Lung (tissue), 12 donors: ENCODE results near the gene SHC3. TPM values are rescaled to one million over a fixed set of nuclear protein-coding genes. Genes with fewer than 3 reads are reported as not detected.

Experiments used
- ATAC-seq: fragments of 200-7000 bp; cut with Tn5 transposase; one replicate; pipeline ENCODE4 v1.9.1; 2020; ENCODE audit warnings: moderate number of reproducible peaks; ENCODE audit not compliant: insufficient read depth, low FRiP score
- DNase-seq, 3 donors: peaks; one replicate each; pipeline ENCODE4 v3.0.0-alpha.2; 2013 to 2017
- H3K27ac ChIP-seq, 2 donors: one replicate each; pipeline ENCODE4 v1.5.1; 2013; ENCODE audit warnings: mild to moderate bottlenecking in 2 of 2, moderate library complexity in 2 of 2, control low read depth in 1 of 2, inconsistent platforms in 1 of 2, low read depth in 1 of 2, low read length in 1 of 2
- H3K27me3 ChIP-seq, 3 donors: one replicate each; pipeline ENCODE4 v1.5.1; 2013; ENCODE audit warnings: low read length in 2 of 3; ENCODE audit not compliant: control insufficient read depth in 3 of 3, insufficient read depth in 3 of 3
- H3K36me3 ChIP-seq, 4 donors: one replicate each; pipeline ENCODE4 v1.5.1; 2013; ENCODE audit warnings: low read length in 4 of 4, mild to moderate bottlenecking in 1 of 4, moderate library complexity in 1 of 4; ENCODE audit not compliant: control insufficient read depth in 4 of 4, insufficient read depth in 4 of 4
- H3K4me1 ChIP-seq, 5 donors: one replicate each; pipeline ENCODE4 v1.5.1; 2013; ENCODE audit warnings: low read length in 5 of 5, mild to moderate bottlenecking in 2 of 5, moderate library complexity in 1 of 5; ENCODE audit not compliant: control insufficient read depth in 5 of 5, insufficient read depth in 5 of 5
- H3K4me3 ChIP-seq: one replicate; pipeline ENCODE4 v1.5.1; 2013; ENCODE audit warnings: mild to moderate bottlenecking, control low read depth, moderate library complexity
- H3K9ac ChIP-seq, 2 donors: one replicate each; pipeline ENCODE4 v1.5.1; 2013; ENCODE audit warnings: low read length in 2 of 2, control low read depth in 1 of 2; ENCODE audit not compliant: insufficient read depth in 1 of 2
- H3K9me3 ChIP-seq, 4 donors: one replicate each; pipeline ENCODE4 v1.5.1; 2013; ENCODE audit warnings: low read length in 3 of 4, mild to moderate bottlenecking in 1 of 4, moderate library complexity in 1 of 4; ENCODE audit not compliant: control insufficient read depth in 4 of 4, insufficient read depth in 3 of 4
- CTCF ChIP-seq: IDR thresholded peaks from 2 replicates; pipeline ENCODE4 v1.5.1; 2012; ENCODE audit warnings: mild to moderate bottlenecking; ENCODE audit errors: control extremely low read depth, extremely low read depth
- WGBS, 2 donors: extraction: QIAGEN DNeasy Blood & Tissue Kit; methylation state at CpG; one replicate each; pipeline ENCODE4 v1.1.7; 2013; 5-methylcytosine and 5-hydroxymethylcytosine counted together
- polyA plus RNA-seq, 2 donors: library from polyadenylated mRNA; stranded (reverse); fragments of 200-250 nt; gene quantifications; one replicate each; pipeline ENCODE4 v1.2.1, GENCODE V29; 2013
- total RNA-seq, 2 donors: library from RNA; depleted of rRNA in 1 of 2; stranded (reverse); fragments of >200 nt in 1 of 2; gene quantifications; one replicate each; pipeline ENCODE4 v1.2.1, GENCODE V29; 2014 to 2021
- donor health status: control.
- donor health status: control.
- donor health status: Bipolar disorder and iron deficiency.
- donor health status: healthy.
- donor health status: DM: yes; HTN: yes; CAD: no.

The SHC3 gene
- total and polyA plus RNA-seq, 4 donors: 1.8 to 19.2 (median 4.0) TPM

DNA sequence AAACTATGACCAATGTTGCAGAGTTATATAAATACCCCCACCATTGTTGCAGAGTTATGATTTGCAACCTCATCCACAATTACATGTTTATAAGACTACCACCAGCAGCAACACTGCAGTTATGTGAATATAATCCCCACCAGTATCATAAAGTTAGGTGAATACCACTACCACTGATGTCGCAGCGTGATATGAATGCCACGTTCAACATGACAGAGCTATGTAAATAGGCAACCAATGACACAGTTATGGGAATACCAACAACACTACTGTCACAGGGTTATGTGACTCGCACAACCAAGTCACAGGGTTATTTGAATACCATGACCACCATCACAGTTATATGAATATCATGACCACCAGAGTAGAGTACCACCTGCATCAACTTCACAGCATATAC, 63.9 kb downstream of the SHC3 start:
- Histone ChIP-seq H3K4me1 (no peaks in the 10 kb centered on the region), H3K9me3 (peaks cover 0 to 4% (median 0%) of the 10 kb centered on the region in 4 donors), H3K27ac (no peak overlapping the region), H3K4me3 (no peak overlapping the region), H3K9ac (no peak overlapping the region), H3K36me3 (peaks cover 0 to 3% (median 0%) of the 10 kb centered on the region in 4 donors), H3K27me3 (no peaks in the 10 kb centered on the region)
- no peak for DNase-seq
- no peak for TF ChIP-seq CTCF
- WGBS, 2 donors: 93 to 97% methylated on average over 4 of the region's 4 CpGs
- ATAC-seq: no peak

DNA sequence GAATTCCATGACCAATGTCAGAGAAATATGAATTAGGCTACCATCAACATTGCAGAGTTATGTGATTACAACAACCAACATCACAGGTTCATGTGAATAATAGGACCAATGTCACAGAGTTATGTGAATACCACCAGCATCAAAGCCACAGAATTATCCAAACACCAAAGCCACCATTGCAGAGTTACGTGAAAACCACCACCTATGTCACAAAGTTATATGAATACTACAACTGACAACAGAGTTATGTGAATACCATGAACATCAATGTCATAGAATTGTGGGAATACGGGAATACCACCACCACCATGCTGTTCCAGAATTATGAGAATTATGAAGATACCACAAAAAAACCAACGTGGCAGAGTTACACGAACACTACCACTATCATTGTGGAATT, 64.8 kb downstream of the SHC3 start:
- no peak for TF ChIP-seq CTCF
- WGBS, 2 donors: 93% methylated on average over 4 of the region's 4 CpGs
- ATAC-seq: no peak

DNA sequence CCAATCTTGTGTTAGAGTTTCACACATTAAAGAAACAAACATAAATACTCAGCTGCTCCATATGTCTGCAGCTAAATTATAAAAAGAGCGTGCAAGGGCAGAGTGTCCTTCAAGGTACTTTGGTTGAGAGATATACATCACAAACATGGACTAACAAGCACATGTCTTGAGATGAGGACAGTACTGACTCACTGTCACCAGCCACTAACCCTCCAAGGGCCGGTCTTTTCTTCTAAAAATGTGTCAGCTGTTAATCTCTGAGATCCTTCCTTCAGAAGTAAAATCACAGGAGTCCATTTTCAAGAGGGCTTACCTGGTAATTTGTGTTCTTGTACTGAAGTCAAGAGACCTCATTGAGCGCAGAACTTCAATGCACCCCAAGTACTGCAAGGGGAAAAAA, 66.4 kb downstream of the SHC3 start:
- TF ChIP-seq CTCF: no peak
- WGBS, 2 donors: 74 to 82% methylated on average over 3 of the region's 3 CpGs
- no peak for ATAC-seq

More for the DNA sequence above, 64.8 kb downstream of the SHC3 start:
- no peak overlapping the region for H3K4me3 ChIP-seq
- peaks cover 0 to 4% (median 0%) of the 10 kb centered on the region in 4 donors for H3K9me3 ChIP-seq
- no peak for DNase-seq
- H3K27ac ChIP-seq: no peak overlapping the region
- H3K27me3 ChIP-seq: no peaks in the 10 kb centered on the region
- H3K4me1 ChIP-seq: no peaks in the 10 kb centered on the region
- no peak overlapping the region for H3K9ac ChIP-seq
- H3K36me3 ChIP-seq: peaks cover 0 to 4% (median 2%) of the 10 kb centered on the region in 4 donors

GRCh38 chr9:89109666-89110065, 69.0 kb downstream of the SHC3 start:
- no peak for TF ChIP-seq CTCF
- H3K36me3 ChIP-seq: peaks cover 0 to 10% (median 2%) of the 10 kb centered on the region in 4 donors
- no peak overlapping the region for H3K4me3 ChIP-seq
- no peaks in the 10 kb centered on the region for H3K27me3 ChIP-seq
- H3K27ac ChIP-seq: no peak overlapping the region
- DNase-seq (no peak), ATAC-seq (no peak)
- peaks cover 0 to 4% (median 0%) of the 10 kb centered on the region in 4 donors for H3K9me3 ChIP-seq
- no peak overlapping the region for H3K9ac ChIP-seq
- no peaks in the 10 kb centered on the region for H3K4me1 ChIP-seq

More for the DNA sequence above, 66.4 kb downstream of the SHC3 start:
- Histone ChIP-seq H3K4me3 (no peak overlapping the region), H3K9ac (no peak overlapping the region), H3K9me3 (peaks cover 0 to 4% (median 0%) of the 10 kb centered on the region in 4 donors), H3K27ac (no peak overlapping the region), H3K4me1 (no peaks in the 10 kb centered on the region), H3K27me3 (no peaks in the 10 kb centered on the region), H3K36me3 (peaks cover 0 to 10% (median 2%) of the 10 kb centered on the region in 4 donors)
- DNase-seq: no peak
